ENCODE measurements around the gene FARP2.

- TF ChIP-seq CTCF (IDR thresholded peaks at IDR 0.05 in 4 of 5, conservative IDR thresholded peaks at IDR 0.05 in 1 of 5), result no peak
- no peak for TF ChIP-seq POLR2A (IDR thresholded peaks at IDR 0.05)
Measured at GRCh38 chr2:241350878-241351639, 5.0 kb upstream of the FARP2 start.

All from gastrocnemius medialis (tissue), 4 donors.